H1 (cell line): Measurements from ENCODE around the gene TPD52L3.

Experiments
- CHD1 ChIP-seq: IDR thresholded peaks from 2 replicates; pipeline ENCODE4 v1.6.1; 2012; ENCODE audit warnings: low read depth, low read length, improper control_type of control experiment
- CTCF ChIP-seq, 3 experiments: IDR thresholded peaks; 1 replicate in 2 of 3; 2 replicates in 1 of 3; pipeline versions ENCODE4 v1.5.1 to v1.6.1; 2011; ENCODE audit warnings: low read length in 3 of 3, mild to moderate bottlenecking in 3 of 3, inconsistent platforms in 2 of 3, low read depth in 1 of 3, moderate library complexity in 1 of 3; ENCODE audit not compliant: insufficient read depth in 1 of 3; ENCODE audit errors: control extremely low read depth in 1 of 3
- EGR1 ChIP-seq: IDR thresholded peaks from 2 replicates; pipeline ENCODE4 v1.6.1; 2011; ENCODE audit warnings: low read depth, low read length, borderline replicate concordance
- POLR2A ChIP-seq, 2 experiments: IDR thresholded peaks; 1 replicate in 1 of 2; 2 replicates in 1 of 2; pipeline ENCODE4 v1.6.1; 2011; ENCODE audit warnings: low read depth in 2 of 2, low read length in 2 of 2, mild to moderate bottlenecking in 2 of 2; ENCODE audit errors: control extremely low read depth in 1 of 2
- SRF ChIP-seq: IDR thresholded peaks from 2 replicates; pipeline ENCODE4 v1.6.1; 2011; ENCODE audit warnings: mild to moderate bottlenecking, low read depth, low read length, moderate library complexity
- TAF1 ChIP-seq: IDR thresholded peaks from 2 replicates; pipeline ENCODE4 v1.6.1; 2011; ENCODE audit warnings: mild to moderate bottlenecking, low read depth, low read length
- TAF7 ChIP-seq: optimal IDR thresholded peaks from 2 replicates; pipeline ENCODE3; 2011; ENCODE audit warnings: low read depth, mild to moderate bottlenecking, inconsistent platforms, low read length, moderate library complexity, borderline replicate concordance
- USF2 ChIP-seq: IDR thresholded peaks from 2 replicates; pipeline ENCODE4 v1.6.1; 2011; ENCODE audit warnings: low read length, improper control_type of control experiment

- TF ChIP-seq CTCF (IDR thresholded peaks at IDR 0.05; ENCODE audit: control extremely low read depth in 1 of 3, insufficient read depth in 1 of 3, low read depth in 1 of 3, low read length in 3 of 3) (no peak), POLR2A (IDR thresholded peaks at IDR 0.05; ENCODE audit: control extremely low read depth in 1 of 2, low read depth in 2 of 2, low read length in 2 of 2) (no peak), EGR1 (no peak), TAF7 (no peak), TAF1 (no peak), USF2 (no peak), SRF (no peak), CHD1 (no peak)
Measured at GRCh38 chr9:6355728-6356127, 27.6 kb downstream of the TPD52L3 start.
